ENCODE results near the gene NRIP3.

- TF ChIP-seq CTCF (IDR thresholded peaks at IDR 0.05; ENCODE audit: low read length) (no peak), EZH2 (IDR thresholded peaks at IDR 0.05; ENCODE audit: borderline replicate concordance, low read length) (no peak)
Observed at GRCh38 chr11:9039198-9039597, 35.4 kb upstream of the NRIP3 start.
